ENCODE measurements around the gene ZBTB2.
"Not testable (repeated sequence)": the region's sequence is repeated elsewhere in the genome, so short reads cannot be mapped to it uniquely, and the experiment has no call there.

Gene ZBTB2

GRCh38 chr6:151385177-151385576 is 6.2 kb downstream of the ZBTB2 start:
- no peaks in the 10 kb centered on the region for H3K27me3 ChIP-seq (ENCODE audit: insufficient read depth, low read depth, severe bottlenecking)
- H3K36me3 ChIP-seq, result peaks cover 4% of the 10 kb centered on the region
- no peak for DNase-seq
- H3K27ac ChIP-seq, result no peak overlapping the region
- no peak overlapping the region for H3K4me3 ChIP-seq (ENCODE audit: low read depth, low read length)
- TF ChIP-seq CTCF (IDR thresholded peaks at IDR 0.05; ENCODE audit: low read depth, low read length), result no peak
- no peaks in the 10 kb centered on the region for H3K9me3 ChIP-seq (ENCODE audit: severe bottlenecking)

DNA sequence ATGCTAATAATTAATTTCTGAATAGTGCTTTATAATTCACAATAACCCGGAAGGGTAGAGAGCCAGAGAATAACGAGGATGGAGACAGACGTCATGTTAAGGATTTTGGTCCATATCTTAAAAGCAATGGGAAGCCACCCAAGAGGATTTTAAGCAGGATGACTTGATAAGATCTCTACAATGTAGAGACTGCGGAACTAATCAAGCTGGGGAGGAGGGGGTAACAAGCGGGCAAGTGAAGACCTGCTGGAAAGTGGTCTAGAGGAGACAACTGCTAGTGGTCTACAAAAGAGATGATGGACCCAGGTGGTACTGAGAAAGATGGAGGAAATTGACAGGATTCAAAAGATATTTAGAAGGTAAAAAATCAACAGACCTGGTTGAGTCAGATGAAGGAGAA is 7.2 kb downstream of the ZBTB2 start:
- peaks cover 4% of the 10 kb centered on the region for H3K36me3 ChIP-seq
- DNase-seq, result no peak
- no peaks in the 10 kb centered on the region for H3K9me3 ChIP-seq (ENCODE audit: severe bottlenecking)
- no peaks in the 10 kb centered on the region for H3K27me3 ChIP-seq (ENCODE audit: insufficient read depth, low read depth, severe bottlenecking)
- H3K27ac ChIP-seq, result no peak overlapping the region
- no peak overlapping the region for H3K4me3 ChIP-seq (ENCODE audit: low read depth, low read length)
- TF ChIP-seq CTCF (IDR thresholded peaks at IDR 0.05; ENCODE audit: low read depth, low read length), result no peak

DNA sequence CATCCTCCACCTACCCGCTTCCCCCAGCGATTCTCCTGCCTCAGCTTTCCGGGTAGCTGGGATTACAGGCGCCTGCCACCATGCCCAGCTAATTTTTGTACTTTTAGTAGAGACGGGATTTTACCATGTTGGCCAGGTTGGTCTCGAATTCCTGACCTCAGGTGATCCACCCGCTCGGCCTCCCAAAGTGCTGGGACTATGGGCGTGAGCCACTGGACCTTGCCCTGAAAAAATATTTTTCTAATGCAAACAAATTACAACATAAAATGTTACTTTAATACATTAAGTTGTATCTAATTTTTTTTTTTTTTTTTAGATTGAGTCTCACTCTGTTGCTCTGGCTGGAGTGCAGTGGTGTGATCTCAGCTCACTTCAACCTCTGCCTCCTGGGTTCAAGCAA is 8.7 kb downstream of the ZBTB2 start:
- DNase-seq; H3K27ac ChIP-seq; H3K27me3 ChIP-seq (ENCODE audit: insufficient read depth, low read depth, severe bottlenecking); H3K4me3 ChIP-seq (ENCODE audit: low read depth, low read length); H3K9me3 ChIP-seq (ENCODE audit: severe bottlenecking); H3K36me3 ChIP-seq: not testable (repeated sequence)

- H3K27me3 ChIP-seq (ENCODE audit: insufficient read depth, low read depth, severe bottlenecking), result no peaks in the 10 kb centered on the region
- DNase-seq, result no peak
- H3K4me3 ChIP-seq (ENCODE audit: low read depth, low read length), result no peak overlapping the region
- H3K36me3 ChIP-seq, result peaks cover 4% of the 10 kb centered on the region
- no peaks in the 10 kb centered on the region for H3K9me3 ChIP-seq (ENCODE audit: severe bottlenecking)
- TF ChIP-seq CTCF (IDR thresholded peaks at IDR 0.05; ENCODE audit: low read depth, low read length), result no peak
- no peak overlapping the region for H3K27ac ChIP-seq
These were observed 9.6 kb downstream of the ZBTB2 start for GRCh38 chr6:151381722-151382121.

DNA sequence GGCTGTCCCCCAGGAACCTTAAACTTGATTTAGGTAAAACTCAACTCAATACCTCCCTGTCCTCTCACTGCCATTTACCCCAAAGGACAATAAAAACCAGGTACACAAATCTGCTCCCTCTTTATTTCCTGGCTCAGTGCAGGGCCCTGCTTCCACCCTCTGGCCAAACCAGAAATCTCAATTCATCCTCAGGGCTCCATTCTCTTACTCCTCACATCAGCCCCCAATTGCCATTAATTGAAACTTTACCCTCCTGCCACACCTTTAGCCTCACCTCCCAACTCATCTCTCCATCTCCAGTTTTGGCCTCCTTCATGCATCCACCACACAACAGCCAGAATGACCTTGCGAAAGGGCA is 10.5 kb downstream of the ZBTB2 start:
- Histone ChIP-seq H3K4me3 (ENCODE audit: low read depth, low read length) (no peak overlapping the region), H3K27ac (no peak overlapping the region), H3K9me3 (ENCODE audit: severe bottlenecking) (no peaks in the 10 kb centered on the region), H3K27me3 (ENCODE audit: insufficient read depth, low read depth, severe bottlenecking) (no peaks in the 10 kb centered on the region), H3K36me3 (peaks cover 4% of the 10 kb centered on the region)
- no peak for DNase-seq
- no peak for TF ChIP-seq CTCF (IDR thresholded peaks at IDR 0.05; ENCODE audit: low read depth, low read length)

DNA sequence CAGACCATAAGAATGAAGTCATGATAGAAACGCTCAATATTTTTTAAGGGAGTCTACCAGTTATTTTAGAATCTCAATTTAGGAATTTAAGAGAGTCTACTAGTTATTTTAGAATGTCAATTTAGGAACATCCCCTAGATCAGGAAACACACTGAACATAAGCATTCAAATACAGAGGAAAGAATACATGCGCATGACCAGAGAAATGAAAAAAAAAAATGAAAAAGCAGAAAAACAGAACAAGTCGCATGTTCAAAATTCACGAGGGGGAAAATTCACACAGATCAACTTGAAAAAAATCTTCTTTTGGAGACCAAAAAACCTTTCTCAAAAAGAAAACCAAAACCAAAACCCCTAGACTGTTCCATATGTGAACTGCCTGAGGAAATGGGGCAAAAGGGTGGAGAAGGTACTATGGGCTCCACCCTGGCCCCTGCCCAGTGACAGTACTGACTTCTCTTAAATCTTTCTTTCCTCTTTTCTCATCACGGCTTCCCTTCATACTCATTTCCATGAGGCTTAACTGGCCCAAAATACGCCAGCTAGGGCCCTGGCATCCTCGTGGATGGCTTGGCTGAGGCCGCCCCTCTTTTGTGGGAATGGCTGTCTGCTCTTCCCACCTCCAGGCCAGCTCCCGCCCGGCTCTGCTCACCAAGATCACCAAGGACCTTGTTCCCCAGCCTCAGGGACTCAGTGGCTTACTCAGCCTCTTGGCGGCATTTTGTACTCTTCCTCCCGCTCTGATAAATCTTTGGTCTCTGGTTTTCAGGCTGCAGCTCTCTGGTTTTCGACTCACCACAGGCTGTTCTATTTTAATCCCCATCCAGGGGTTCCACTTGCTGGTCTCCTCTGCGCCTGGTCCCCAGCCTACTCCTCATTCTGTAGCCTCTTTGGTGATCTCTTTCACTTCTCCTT is 11.2 kb downstream of the ZBTB2 start:
- no peaks in the 10 kb centered on the region for H3K27me3 ChIP-seq (ENCODE audit: insufficient read depth, low read depth, severe bottlenecking)
- no peak for DNase-seq
- H3K27ac ChIP-seq, result no peak overlapping the region
- no peaks in the 10 kb centered on the region for H3K9me3 ChIP-seq (ENCODE audit: severe bottlenecking)
- peaks cover 4% of the 10 kb centered on the region for H3K36me3 ChIP-seq
- TF ChIP-seq CTCF (IDR thresholded peaks at IDR 0.05; ENCODE audit: low read depth, low read length), result no peak
- no peak overlapping the region for H3K4me3 ChIP-seq (ENCODE audit: low read depth, low read length)
